ENCODE results near the gene MMP17.
"Not testable (repeated sequence)": the region's sequence is repeated elsewhere in the genome, so short reads cannot be mapped to it uniquely, and the experiment has no call there.

The MMP17 gene

DNA sequence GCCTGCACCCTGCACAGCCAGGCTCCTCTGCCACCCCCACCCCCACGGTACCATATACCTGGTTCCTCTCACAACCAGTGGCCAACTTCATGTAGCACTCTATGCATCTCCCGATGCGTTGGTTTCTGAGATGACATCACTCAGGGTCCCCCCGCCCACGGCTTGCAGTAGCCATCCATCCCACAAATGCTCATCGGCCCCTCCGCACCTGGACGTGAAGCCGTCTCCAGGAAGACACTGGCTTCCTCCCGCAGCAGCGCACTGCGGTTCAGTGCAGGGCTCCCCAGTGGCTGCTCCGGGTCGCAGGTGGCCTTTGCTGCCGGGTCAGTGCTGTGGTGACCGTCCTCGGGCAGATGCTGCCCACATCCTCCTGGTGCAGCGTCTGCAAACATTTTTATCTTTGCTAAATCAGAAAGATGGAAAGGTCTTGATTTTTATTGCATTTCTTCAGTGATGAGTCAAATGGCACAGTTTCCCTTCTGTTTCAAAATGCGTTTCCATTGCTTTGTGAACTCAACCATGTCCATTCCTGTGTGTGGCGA is 27.5 kb upstream of the MMP17 start:
- no peak for DNase-seq (ENCODE audit: low read depth)

DNA sequence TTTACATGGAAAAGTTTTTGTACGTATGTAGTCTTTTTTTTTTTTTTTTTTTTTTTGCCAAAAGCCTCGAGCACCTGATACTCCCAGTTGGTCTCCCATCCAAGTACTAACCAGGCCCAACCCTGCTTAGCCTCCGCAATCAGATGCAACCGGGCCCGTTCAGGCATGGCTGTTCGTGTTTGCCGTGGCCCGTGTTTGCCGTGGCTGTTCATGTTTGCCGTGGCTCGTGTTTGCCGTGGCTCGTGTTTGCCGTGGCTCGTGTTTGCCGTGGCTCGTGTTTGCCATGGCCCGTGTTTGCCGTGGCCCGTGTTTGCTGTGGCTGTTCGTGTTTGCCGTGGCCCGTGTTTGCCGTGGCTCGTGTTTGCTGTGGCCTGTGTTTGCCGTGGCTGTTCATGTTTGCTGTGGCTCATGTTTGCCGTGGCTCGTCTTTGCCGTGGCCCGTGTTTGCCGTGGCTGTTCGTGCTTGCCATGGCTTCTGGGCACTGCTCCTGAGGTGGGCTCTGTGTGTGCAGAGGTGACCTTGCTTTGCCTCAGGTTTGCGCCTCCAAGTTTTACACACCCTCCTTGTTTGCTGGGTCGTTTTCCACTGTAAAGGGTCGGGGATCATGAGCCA is 26.8 kb upstream of the MMP17 start:
- no peak for DNase-seq (ENCODE audit: low read depth)

DNA sequence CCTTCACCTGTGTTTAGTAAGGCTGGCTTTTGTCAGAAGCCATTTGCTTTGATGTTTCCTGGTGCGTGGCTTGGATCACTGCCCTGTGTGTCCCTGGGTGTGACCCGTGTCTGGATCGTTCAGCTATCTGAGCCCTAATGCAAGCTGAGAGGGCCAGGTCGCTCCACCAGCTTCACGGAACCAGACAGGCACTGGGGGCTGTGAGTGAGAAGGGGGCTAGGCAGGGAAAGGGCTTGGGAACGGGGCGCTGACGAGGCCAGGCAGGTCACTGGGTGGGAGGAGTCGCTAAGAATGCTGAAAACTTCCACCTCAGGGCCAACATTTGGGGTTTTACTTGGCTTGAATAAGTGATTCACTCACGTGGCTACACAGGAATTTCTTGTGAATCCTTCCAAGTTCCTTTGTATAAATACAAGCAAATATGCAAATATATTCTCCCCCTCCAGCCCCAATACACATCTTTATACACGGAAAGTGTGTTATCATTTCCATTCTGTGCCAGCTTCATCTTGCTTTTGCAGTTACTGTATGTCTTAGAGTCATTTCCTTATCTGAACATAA is 24.2 kb upstream of the MMP17 start:
- DNase-seq (ENCODE audit: low read depth), result no peak

DNA sequence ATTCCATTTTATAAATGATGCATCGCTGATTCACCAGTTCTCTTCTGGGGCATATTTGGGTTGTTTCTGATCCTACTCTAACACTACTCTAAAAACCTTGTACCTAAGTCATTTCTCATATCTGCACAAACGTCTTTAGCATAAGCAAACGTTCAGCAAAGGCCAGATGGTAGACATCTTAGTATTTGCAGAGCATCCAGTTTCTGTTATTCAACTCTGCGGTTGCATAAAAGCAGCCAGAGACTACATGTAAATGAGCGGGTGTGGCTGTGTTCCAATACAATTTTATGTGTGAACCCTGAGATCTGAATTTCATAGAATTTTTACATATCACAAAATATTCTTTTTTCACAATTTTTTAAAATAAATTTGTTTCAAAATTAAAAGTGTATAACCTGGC is 22.8 kb upstream of the MMP17 start:
- no peak for DNase-seq (ENCODE audit: low read depth)

DNA sequence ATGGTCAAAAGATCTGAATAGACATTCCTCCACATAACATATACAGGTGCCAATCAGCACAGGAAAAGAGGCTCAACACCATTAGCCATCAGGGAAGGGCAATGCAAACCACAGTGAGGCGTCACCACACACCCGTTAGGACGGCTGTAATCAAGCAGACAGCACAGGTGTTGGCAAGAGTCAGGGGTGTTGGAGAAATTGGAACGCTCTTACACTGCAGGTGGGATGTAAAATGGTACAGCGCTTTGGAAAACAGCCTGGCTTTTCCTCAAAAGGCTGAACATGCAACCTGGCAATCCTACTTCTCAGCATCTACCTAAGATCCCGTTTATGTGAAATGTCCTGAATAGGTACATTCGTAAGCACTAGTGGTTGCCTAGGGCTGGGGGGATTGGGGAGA is 21.5 kb upstream of the MMP17 start:
- DNase-seq (ENCODE audit: low read depth), result no peak

DNA sequence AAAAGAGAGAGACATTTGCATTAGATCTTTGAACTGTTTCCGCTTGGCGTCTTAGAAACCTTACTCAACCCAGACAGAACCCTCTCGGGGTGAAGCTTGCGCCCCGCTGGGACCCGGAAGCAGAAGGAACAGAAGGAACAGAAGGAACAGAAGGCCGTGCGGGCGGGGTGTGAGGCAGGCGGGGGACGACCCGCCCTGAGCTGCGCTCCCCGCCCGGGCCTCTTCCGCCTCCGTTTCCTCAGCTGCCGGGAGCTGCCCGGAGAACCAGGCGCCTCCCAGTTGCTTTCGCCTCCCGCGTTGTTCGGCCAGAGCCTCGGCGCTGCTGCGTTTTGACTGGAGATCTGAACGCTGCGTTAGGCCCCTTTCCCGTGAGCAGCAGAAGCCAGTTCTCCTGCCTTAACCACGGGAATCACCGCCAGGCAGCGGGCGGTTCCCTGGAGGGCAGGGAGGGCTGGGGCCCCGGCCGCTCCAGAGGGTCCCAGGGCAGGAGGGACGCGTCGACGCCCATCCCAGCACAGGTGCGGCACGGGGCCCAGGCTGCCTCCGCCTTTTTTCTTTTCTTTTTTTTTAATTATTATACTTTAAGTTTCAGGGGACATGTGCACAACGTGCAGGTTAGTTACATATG is 19.3 kb upstream of the MMP17 start:
- DNase-seq (ENCODE audit: low read depth), result no peak

DNA sequence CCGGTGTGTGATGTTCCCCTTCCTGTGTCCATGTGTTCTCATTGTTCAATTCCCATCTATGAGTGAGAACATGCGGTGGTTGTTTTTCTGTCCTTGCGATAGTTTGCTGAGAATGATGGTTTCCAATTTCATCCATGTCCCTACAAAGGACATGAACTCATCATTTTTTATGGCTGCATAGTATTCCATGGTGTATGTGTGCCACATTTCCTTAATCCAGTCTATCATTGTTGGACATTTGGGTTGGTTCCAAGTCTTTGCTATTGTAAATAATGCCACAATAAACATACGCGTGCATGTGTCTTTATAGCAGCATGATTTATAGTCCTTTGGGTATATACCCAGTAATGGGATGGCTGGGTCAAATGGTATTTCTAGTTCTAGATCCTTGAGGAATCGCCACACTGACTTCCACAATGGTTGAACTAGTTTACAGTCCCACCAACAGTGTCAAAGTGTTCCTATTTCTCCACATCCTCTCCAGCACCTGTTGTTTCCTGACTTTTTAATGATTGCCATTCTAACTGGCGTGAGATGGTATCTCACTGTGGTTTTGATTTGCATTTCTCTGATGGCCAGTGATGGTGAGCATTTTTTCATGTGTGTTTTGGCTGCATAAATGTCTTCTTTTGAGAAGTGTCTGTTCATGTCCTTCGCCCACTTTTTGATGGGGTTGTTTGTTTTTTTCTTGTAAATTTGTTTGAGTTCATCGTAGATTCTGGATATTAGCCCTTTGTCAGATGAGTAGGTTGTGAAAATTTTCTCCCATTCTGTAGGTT is 18.5 kb upstream of the MMP17 start:
- not testable (repeated sequence) for DNase-seq (ENCODE audit: low read depth)

DNA sequence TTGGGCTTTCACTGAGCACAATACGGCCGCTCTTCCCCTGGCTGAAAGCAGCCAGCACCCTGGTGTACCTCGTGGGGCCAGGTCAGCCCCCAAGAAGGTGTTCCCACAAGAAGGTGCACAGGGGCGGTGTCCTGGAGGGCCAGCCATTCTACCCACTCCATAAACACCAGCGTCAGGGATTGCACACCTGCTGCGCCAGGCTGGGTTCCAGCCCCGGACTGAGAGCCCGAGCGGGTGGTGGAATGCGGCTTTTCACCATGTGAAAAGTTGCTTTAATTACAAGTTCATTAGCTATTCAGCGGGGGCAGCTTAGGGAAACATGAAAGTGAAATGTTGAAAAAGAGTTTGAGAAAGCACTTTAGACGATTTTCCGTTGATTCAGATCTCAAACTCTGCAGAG is 17.5 kb upstream of the MMP17 start:
- DNase-seq (ENCODE audit: low read depth), result no peak

DNA sequence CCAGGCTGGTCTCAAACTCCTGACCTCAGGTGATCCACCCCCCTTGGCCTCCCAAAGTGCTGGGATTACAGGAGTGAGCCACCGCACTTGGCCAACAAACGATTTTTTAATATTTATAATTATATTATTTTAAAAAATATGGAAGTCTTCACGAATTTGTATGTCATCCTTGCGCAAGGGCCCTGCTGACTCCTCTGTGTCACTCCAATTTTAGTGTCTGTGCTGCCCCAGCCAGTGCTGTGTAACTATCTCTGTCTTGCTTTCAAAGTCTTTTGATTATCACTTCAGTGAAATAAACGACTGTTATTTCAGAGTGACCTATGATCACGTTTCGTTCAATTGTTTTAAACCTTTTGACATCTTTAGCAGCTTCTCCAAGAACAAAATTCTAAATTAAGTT is 13.1 kb upstream of the MMP17 start:
- DNase-seq (ENCODE audit: low read depth), result no peak

DNA sequence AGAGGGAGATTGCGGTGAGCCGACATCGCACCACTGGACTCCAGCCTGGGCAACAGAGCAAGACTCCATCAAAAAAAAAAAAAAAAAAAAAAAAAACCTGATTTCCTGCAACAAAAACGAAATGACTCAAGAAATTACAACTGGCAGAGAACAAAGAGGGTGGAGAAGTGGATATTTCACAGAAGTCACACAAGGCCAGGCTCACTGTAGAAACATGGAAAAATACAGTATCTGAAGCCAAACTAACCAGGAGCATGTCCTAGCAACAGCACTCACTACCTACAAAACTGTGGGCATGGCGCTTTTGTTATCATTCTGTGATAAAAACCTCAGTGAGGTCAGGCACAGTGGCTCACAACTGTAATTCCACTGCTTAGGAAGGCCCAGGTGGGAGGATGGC is 11.7 kb upstream of the MMP17 start:
- DNase-seq (ENCODE audit: low read depth), result no peak

DNA sequence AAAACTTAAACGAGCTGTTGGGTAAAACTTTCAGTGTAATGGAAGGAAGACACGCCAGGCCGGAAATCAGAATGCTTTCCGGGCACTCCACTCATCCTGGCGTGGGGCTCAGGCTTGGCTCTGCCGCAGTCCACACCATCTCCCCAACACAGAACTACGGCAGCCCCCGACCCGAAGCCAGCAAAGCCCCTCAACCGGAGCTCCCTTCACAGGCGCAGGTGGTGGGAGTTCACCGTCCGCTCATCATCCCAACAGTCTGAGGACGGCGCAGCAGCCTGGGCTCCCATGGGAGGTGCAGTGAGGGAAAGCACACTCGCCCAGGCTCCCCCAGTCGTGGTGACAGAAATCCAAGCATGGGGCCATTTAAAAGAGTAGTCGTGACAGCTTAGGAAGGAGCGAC is 11.0 kb upstream of the MMP17 start:
- no peak for DNase-seq (ENCODE audit: low read depth)

DNA sequence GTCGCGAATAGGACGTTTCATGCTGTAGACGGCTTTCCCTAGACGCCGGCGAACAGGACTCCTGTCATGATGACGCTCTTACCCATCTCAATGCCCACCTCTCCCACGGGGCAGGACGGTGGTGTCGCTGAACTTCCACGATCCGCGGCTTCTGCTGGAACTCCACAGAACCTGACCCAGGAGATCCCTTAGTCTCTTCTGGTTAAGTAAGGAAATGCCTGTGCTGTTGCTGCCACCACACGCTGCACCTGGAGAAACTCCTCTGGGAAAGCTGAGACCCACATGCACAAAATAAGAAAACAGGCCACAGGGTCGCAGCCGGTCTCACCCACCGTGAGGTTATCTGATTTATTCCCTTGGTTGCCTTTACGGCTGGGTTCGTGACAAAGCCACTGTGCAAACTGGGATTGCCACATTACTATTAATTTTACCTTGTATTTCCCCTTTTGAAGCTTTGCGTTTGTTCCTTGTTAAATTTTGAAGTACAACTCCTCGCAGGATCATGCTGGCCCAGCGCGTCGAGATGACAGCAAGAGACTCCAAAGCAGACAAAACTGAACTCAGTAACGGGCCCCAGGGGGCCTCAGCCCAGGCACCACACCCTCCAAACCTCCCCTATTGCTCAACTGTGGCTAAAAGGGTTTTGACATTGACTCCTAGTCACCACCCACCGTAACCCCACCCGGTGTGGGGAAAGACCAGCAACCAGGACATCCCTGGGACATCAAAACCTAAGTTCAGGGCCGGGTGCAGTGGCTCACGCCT is 9.2 kb upstream of the MMP17 start:
- DNase-seq (ENCODE audit: low read depth), result no peak

DNA sequence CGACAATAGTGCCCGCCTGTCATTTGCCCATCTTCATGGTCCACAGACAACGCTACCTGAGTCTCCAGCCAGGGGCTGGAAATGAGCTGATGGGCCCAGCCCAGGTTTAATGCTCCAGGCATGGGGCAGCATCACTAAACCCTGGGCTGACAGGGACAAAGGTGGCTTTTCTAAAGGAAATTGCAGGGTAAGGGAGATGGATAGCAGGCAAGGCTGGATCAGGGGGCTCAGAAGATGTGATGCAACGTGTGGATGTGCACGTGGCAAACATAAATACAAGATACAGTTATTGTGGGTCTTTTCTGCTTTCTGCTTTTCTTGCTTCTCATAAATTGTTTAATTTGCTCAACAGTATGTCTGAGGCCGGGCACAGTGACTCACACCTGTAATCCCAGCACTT is 3.7 kb upstream of the MMP17 start:
- no peak for DNase-seq (ENCODE audit: low read depth)

DNA sequence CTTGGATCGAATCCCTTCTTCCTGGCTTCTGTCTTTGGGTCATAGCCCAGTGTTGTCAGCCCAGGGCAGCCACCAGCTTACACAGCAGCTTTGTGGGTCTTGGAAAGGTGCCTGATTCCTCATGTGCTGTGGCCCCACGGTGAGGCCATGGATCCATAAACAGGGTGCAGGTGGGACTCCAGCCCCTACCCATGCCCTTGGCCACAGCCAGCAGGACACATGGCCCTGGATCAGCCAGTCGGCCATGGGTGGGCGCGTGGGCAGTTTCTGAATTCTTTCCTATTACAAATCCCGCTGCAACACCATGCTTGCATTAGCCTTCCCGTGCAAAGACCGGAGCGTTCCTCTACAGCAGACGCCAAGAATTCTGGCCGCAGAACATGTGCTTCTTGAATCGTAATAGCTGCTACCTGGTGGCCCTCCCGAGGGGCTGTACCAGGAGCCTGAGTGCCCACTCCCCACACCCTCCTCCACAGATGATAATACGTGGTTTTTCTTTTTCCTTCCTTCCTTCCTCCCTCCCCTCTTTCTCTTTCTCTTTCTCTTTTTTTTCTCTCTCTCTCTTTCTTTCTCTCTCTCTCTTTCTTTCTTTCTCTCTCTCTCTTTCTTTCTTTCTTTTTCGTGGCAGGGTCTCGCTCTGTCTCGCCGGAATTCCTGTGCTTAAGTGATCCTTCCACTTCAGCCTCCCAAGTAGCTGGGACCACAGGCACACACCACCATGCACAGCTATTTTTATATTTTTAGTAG is 2.9 kb upstream of the MMP17 start:
- no peak for DNase-seq (ENCODE audit: low read depth)

DNA sequence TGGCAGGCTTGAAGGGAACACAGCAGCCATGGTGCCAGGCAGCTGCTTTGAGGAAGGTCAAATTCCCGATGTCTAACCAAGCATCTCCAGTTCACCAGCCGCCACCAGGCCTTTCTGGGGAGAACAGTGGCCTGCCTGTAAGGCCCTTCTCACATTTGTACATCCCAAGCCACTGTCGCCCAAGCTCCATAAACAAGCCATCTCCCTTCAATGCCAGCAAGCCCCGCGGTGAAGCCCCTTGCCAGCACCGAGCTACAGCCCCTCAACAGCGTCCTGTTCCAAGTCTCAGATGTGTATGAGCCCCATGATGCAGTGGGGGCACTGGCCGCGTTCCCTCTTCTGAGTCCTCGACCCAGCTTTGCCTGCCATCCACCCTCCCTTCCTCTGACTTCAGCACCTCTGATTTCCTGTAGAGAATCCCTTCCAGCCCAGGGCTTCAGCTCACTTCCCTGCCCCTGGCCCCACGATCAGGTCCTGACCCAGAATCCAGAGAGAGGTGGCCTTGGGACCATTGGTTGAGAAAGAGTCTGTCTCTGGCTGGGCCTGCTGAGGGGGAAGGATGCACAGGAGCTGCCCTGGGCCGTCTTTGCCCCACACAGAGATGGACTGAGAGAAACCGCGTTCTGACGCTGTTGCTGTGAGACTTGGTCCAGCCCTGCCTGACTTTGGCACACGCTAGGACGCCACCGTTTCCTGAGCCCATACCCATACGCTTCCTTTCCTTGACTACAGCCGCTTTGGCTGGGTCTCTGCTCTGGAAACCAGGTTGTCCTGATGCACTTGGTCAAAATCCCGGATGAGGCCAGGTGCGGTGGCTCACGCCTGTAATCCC is 1.9 kb upstream of the MMP17 start:
- no peak for DNase-seq (ENCODE audit: low read depth)

DNA sequence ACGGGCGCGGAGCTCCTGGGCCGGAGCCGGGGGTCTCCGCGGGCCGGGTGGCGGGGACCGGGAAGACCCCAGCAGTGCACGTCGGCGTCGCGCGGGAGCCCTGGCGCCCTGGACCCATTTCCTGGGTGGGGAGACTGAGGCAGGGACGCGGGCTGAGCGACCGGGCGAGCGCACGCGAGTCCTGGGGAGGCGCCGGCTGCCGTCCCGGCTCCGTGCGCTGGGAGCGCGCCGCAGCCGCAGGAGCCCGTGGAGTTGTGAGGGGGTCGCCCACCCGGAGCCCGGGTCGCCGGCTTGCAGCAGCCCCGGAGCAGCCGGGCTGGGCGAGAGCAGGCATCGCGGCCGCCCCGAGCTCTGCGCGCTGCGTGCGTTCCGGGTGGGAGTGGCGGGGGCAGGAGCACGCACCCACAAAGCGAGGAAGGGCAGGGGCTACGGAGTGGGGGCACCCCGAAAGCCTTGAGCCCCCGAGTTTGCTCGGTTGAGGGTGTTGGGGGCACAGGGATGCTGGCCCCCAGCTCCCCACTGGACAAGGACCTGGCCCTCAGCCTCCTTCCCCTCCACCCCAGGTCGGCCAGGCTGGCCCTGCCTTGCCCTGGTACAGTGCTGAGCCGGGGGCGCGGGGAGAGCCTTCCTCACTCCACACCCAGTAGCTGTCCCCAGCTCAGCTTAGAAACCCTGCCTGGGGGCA is 620 bp downstream of the MMP17 start:
- no peak for DNase-seq (ENCODE audit: low read depth)

DNA sequence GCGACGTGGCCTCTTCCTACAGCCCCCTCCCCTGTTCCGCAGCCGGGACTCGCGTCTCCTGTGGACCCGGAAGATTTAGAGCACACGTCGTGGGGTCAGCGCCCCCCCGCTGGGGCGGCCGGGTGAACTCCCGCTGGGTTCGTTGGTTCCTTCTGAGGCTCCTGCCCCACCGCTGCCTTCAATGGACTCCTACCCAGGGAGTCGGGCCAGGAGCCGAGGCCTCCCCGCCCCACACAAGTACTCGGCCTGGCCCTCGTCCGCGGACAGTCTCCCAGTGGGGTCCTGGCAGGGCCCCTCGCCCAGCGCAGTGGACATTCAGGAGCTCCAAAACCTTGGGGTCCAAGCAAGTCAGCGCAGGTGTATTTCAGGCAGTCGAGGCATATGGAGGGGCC is 1.2 kb downstream of the MMP17 start:
- no peak for DNase-seq (ENCODE audit: low read depth)

DNA sequence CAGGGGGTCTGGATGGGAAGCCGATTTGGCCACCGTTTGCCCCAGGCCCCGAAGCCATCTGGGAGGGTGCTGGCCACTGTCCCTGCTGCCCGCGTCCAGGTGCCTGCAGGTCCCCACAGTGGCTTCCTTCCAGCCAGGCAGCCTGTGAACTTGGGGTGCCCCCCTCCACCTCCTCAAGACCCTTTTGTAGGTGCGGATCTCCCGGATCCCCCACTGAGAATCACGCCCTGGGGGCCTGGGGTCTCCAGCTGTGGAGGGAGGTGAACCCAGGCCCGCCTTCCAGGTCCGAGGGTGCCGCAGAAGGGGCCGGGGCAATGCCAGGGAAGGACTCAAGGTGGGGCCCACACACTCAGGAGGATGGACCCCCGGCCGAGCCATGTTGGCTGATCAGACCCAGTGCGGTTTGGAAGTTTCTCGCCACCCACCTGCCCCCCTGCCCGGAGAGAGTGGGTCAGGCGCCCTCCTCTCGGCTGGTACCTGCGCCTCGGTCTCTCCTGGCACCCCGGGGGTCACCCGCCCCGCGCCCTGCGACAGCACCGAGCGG is 1.7 kb downstream of the MMP17 start:
- no peak for DNase-seq (ENCODE audit: low read depth)

DNA sequence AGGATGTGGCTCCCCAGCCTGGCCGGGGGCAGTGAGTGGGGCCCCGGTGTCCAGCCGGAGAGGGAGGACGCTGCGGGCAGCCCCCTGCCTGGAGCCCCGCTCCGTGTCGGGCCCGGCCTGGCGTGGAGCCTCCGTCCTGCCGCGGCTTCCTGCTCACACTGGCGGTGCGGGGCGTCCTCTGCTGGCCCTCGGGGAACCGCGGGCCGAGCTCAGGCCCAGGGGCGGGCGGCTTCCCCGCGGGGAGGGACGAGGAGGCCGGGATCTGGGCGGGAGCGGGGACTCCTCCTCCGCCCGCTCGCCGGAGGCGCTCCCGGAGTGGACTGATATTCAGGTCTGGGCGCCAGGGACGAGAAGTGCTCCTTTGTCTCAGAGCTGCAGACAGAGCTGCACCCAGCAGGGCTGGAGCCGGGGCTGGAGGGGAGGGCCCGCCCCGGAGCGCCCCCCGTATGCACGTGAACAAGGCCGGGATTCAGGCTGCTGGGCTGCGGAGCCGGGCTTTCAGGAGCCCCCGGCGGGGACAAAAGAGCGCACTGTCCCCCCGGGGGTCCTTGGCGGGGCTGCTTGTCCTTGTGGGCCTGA is 2.2 kb downstream of the MMP17 start:
- no peak for DNase-seq (ENCODE audit: low read depth)
